Keratinocyte (primary cell): ENCODE data around the gene CCDC86. TPM values are rescaled to one million over a fixed set of nuclear protein-coding genes. Genes with fewer than 3 reads are reported as not detected.

Source experiments
- DNase-seq: peaks from one replicate; pipeline ENCODE4 v3.0.0-alpha.2; 2011; ENCODE audit warnings: low read depth, missing footprints, low spot score
- FAIRE-seq: peaks from 2 replicates; lab custom pipeline; 2011; peaks lifted over from hg19 to GRCh38; lab: Jason Lieb, UNC
- H2AFZ ChIP-seq: 2 replicates; pipeline ENCODE4 v1.6.0; 2012; ENCODE audit warnings: low read length, control low read depth, inconsistent platforms; ENCODE audit not compliant: control insufficient read depth
- H3K27ac ChIP-seq: 2 replicates; pipeline ENCODE4 v1.5.1; 2011; ENCODE audit warnings: low read length; ENCODE audit not compliant: control insufficient read depth, insufficient read depth
- H3K27me3 ChIP-seq: 3 replicates; pipeline ENCODE4 v1.6.0; 2011; ENCODE audit warnings: low read length; ENCODE audit not compliant: control insufficient read depth, insufficient read depth; ENCODE audit errors: extremely low read depth
- H3K36me3 ChIP-seq, 2 experiments: 2 replicates in 1 of 2; 3 replicates in 1 of 2; pipeline ENCODE4 v1.5.1; 2011; ENCODE audit warnings: low read length in 2 of 2, mild to moderate bottlenecking in 1 of 2; ENCODE audit not compliant: control insufficient read depth in 2 of 2, insufficient read depth in 2 of 2; ENCODE audit errors: extremely low read depth in 1 of 2
- H3K4me1 ChIP-seq: 3 replicates; pipeline ENCODE4 v1.5.1; 2011; ENCODE audit warnings: low read length; ENCODE audit not compliant: control insufficient read depth, insufficient read depth; ENCODE audit errors: extremely low read depth
- H3K4me2 ChIP-seq: 3 replicates; pipeline ENCODE4 v1.6.0; 2011; ENCODE audit warnings: low read depth, low read length; ENCODE audit not compliant: control insufficient read depth, insufficient read depth; ENCODE audit errors: extremely low read depth
- H3K4me3 ChIP-seq, 3 experiments: fragments of 200-600 bp in 1 of 3; sonication (generic) in 1 of 3; 2 replicates in 2 of 3; 3 replicates in 1 of 3; pipeline ENCODE4 v1.5.1; 2011 to 2016; ENCODE audit warnings: low read length in 3 of 3, mild to moderate bottlenecking in 3 of 3, control low read depth in 2 of 3, inconsistent platforms in 1 of 3, low read depth in 1 of 3, mixed read lengths in 1 of 3, mixed run types in 1 of 3, moderate library complexity in 1 of 3; ENCODE audit not compliant: control insufficient read depth in 2 of 3, insufficient read depth in 2 of 3; ENCODE audit errors: extremely low read depth in 1 of 3
- H3K79me2 ChIP-seq: 2 replicates; pipeline ENCODE4 v1.6.0; 2012; ENCODE audit warnings: low read length; ENCODE audit not compliant: control insufficient read depth, insufficient read depth
- H3K9ac ChIP-seq: 3 replicates; pipeline ENCODE4 v1.6.0; 2011; ENCODE audit warnings: low read length; ENCODE audit not compliant: control insufficient read depth, insufficient read depth; ENCODE audit errors: extremely low read depth
- H3K9me1 ChIP-seq: 3 replicates; pipeline ENCODE4 v1.6.0; 2011; ENCODE audit warnings: low read length; ENCODE audit not compliant: control insufficient read depth, insufficient read depth; ENCODE audit errors: extremely low read depth
- H3K9me3 ChIP-seq: 2 replicates; pipeline ENCODE4 v1.5.1; 2012; ENCODE audit warnings: low read depth, low read length; ENCODE audit not compliant: control insufficient read depth
- H4K20me1 ChIP-seq: 3 replicates; pipeline ENCODE4 v1.6.0; 2011; ENCODE audit warnings: low read length; ENCODE audit not compliant: control insufficient read depth, insufficient read depth; ENCODE audit errors: extremely low read depth
- CTCF ChIP-seq, 3 experiments: IDR thresholded peaks in 1 of 3; conservative IDR thresholded peaks in 1 of 3; optimal IDR thresholded peaks in 1 of 3; 2 replicates in 2 of 3; 3 replicates in 1 of 3; pipeline versions ENCODE3 to v1.5.1; 2011; ENCODE audit warnings: low read length in 3 of 3, mild to moderate bottlenecking in 3 of 3, moderate library complexity in 2 of 3, control low read depth in 1 of 3, inconsistent platforms in 1 of 3; ENCODE audit not compliant: insufficient read depth in 2 of 3; ENCODE audit errors: extremely low read depth in 1 of 3
- EZH2 ChIP-seq: IDR thresholded peaks from one replicate; pipeline ENCODE4 v1.6.1; 2012; ENCODE audit warnings: inconsistent platforms, mild to moderate bottlenecking, low read length, moderate library complexity
- dilution Hi-C: fragments of 300-500 bp; cut with MboI; formaldehyde crosslinking; loops from one replicate; pipeline ENCODE4 v1.7.0; 2020; ENCODE audit warnings: low sequenced_read_pairs; ENCODE audit not compliant: extremely low pct_ligation_motif_present
- polyA plus RNA-seq, 5 experiments: library from polyadenylated mRNA; depleted of rRNA in 3 of 5; stranded (reverse) in 3 of 5; stranded (forward) in 1 of 5; unstranded in 1 of 5; fragments of >200 nt; gene quantifications; 1 replicate in 1 of 5; 2 replicates in 3 of 5; 3 replicates in 1 of 5; pipeline versions ENCODE4 v1.2.1 to v1.2.3, GENCODE V29; 2011 to 2012; ENCODE audit warnings: missing spikeins in 2 of 5, low read depth in 1 of 5, low replicate concordance in 1 of 5

Gene CCDC86
- polyA plus RNA-seq, 1 donor (not counting 4 experiments of a cell fraction or from before 2014, with no cell fraction given) = 29.3 TPM

- H3K27me3 ChIP-seq = no peaks in the 10 kb centered on the region
- no peak overlapping the region for H3K9ac ChIP-seq
- no peaks in the 10 kb centered on the region for H3K4me1 ChIP-seq
- no peak overlapping the region for H3K27ac ChIP-seq
- no peak overlapping the region for H3K4me3 ChIP-seq
- H3K79me2 ChIP-seq = no peaks in the 10 kb centered on the region
- H2AFZ ChIP-seq = no peak overlapping the region
- H3K9me1 ChIP-seq = no peaks in the 10 kb centered on the region
- H3K36me3 ChIP-seq = no peaks in the 10 kb centered on the region
- no peaks in the 10 kb centered on the region for H4K20me1 ChIP-seq
- TF ChIP-seq CTCF (optimal IDR thresholded peaks at IDR 0.05 in 1 of 3, IDR thresholded peaks at IDR 0.05 in 1 of 3, conservative IDR thresholded peaks at IDR 0.05 in 1 of 3; ENCODE audit: extremely low read depth in 1 of 3, insufficient read depth in 2 of 3, low read length in 3 of 3) (no peak), EZH2 (no peak)
- DNase-seq (no peak), FAIRE-seq (no peak)
- dilution Hi-C loops = no loop called here
- no peak overlapping the region for H3K4me2 ChIP-seq
- H3K9me3 ChIP-seq = no peaks in the 10 kb centered on the region
These were observed 29.6 kb downstream of the CCDC86 start for GRCh38 chr11:60871378-60872061.

GRCh38 chr11:60872124-60872960 is 30.4 kb downstream of the CCDC86 start:
- no peak overlapping the region for H2AFZ ChIP-seq
- H3K27me3 ChIP-seq = no peaks in the 10 kb centered on the region
- no peaks in the 10 kb centered on the region for H3K36me3 ChIP-seq
- no peaks in the 10 kb centered on the region for H3K9me1 ChIP-seq
- H3K4me1 ChIP-seq = no peaks in the 10 kb centered on the region
- H3K4me2 ChIP-seq = no peak overlapping the region
- H4K20me1 ChIP-seq = no peaks in the 10 kb centered on the region
- DNase-seq (no peak), FAIRE-seq (no peak)
- no peaks in the 10 kb centered on the region for H3K9me3 ChIP-seq
- no peak overlapping the region for H3K27ac ChIP-seq
- no peaks in the 10 kb centered on the region for H3K79me2 ChIP-seq
- TF ChIP-seq CTCF (optimal IDR thresholded peaks at IDR 0.05 in 1 of 3, IDR thresholded peaks at IDR 0.05 in 1 of 3, conservative IDR thresholded peaks at IDR 0.05 in 1 of 3; ENCODE audit: extremely low read depth in 1 of 3, insufficient read depth in 2 of 3, low read length in 3 of 3) (no peak), EZH2 (no peak)
- no peak overlapping the region for H3K4me3 ChIP-seq
- no peak overlapping the region for H3K9ac ChIP-seq
- dilution Hi-C loops = no loop called here
